GM12891 (cell line): Measurements from ENCODE around the gene USP12.
"Not testable (repeated sequence)": the region's sequence is repeated elsewhere in the genome, so short reads cannot be mapped to it uniquely, and the experiment has no call there.

Experiments used
- DNase-seq: peaks from one replicate; pipeline ENCODE4 v3.0.0; 2011; ENCODE audit warnings: low spot score; ENCODE audit not compliant: insufficient read length
- FAIRE-seq: peaks from 2 replicates; lab custom pipeline; 2011; peaks lifted over from hg19 to GRCh38; lab: Jason Lieb, UNC
- PAX5 ChIP-seq: IDR thresholded peaks from 2 replicates; pipeline ENCODE4 v1.6.1; 2011; ENCODE audit warnings: low read length, moderate library complexity, mild to moderate bottlenecking; ENCODE audit not compliant: insufficient read depth, severe bottlenecking
- POLR2A ChIP-seq: IDR thresholded peaks from 2 replicates; pipeline ENCODE4 v1.6.1; 2011; ENCODE audit warnings: low read depth, low read length, control low read depth
- POLR2AphosphoS5 ChIP-seq: IDR thresholded peaks from 2 replicates; pipeline ENCODE4 v1.6.1; 2011; ENCODE audit warnings: low read depth, low read length, control low read depth
- POU2F2 ChIP-seq: IDR thresholded peaks from 2 replicates; pipeline ENCODE4 v1.6.1; 2011; ENCODE audit warnings: low read depth, mild to moderate bottlenecking, control low read depth, low read length, moderate library complexity
- SPI1 ChIP-seq: IDR thresholded peaks from 2 replicates; pipeline ENCODE4 v1.6.1; 2011; ENCODE audit warnings: low read depth, low read length, control low read depth
- TAF1 ChIP-seq: IDR thresholded peaks from 2 replicates; pipeline ENCODE4 v1.6.1; 2011; ENCODE audit warnings: low read depth, low read length, control low read depth

The USP12 gene

DNA sequence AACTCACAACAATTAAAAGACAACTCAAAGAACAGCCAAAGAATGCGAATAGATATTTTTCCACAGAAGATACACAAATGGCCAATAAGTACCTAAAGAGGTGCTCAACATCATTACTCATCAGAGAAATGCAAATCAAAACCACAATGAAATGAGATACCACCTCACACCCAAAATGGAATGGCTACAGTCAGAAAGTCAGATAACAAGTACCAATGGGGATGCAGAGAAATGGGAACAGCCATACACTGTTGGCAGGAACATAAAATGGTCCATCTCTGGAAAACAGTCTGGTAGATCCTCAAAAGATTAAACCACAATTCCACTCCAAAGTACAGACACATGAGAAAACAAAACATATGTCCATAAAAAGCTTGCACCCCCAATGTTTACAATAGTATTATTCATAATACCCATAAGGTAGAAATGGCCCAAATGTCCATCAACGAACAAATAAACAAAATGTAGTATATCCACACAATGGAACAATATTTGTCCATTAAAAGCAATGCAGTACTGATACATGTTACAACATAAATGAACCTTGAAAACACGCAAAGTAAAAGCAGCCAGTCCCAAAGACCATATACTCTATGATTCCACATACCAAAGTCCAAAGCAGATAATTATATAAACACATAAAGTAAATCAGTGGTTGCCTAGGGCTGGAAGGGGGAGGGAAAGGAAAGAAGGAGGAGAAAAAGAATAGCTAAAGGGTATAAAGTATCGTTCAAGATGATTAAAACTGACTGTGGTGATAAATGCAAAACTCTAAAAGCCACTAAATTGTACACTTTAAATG is 19.6 kb downstream of the USP12 start:
- FAIRE-seq (peak; percentile 88), DNase-seq (no peak)
- TF ChIP-seq PAX5 = no peak
- TF ChIP-seq SPI1 = no peak
- TF ChIP-seq POLR2A = no peak
- no peak for TF ChIP-seq TAF1
- no peak; the same call in 1 of the 2 replicates for TF ChIP-seq POU2F2
- no peak for TF ChIP-seq POLR2AphosphoS5

DNA sequence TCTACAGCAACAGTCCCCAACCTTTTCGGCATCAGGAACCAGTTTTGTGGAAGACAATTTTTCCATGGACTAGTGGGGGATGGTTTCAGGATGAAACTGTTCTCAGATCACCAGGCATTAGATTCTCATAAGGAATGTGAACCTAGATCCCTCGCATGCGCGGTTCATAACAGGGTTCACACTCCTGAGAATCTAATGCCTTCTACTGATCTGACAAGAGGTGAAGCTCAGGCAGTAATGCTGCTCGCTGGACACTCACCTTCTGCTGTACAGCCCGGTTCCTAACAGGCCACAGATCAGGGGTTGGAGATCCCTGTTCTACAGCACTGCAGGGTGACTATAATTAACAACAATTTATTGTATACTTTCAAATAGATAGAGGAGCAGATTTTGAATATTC is 21.9 kb downstream of the USP12 start:
- TF ChIP-seq POLR2AphosphoS5 (no peak), POLR2A (no peak)
- no peak for DNase-seq
- FAIRE-seq = peak; percentile 60

- DNase-seq (no peak), FAIRE-seq (no peak)
- TF ChIP-seq PAX5 = no peak
- no peak for TF ChIP-seq SPI1
- TF ChIP-seq TAF1 = no peak
- TF ChIP-seq POU2F2 = no peak
Observed at GRCh38 chr13:27148900-27149299, 22.7 kb downstream of the USP12 start.

DNA sequence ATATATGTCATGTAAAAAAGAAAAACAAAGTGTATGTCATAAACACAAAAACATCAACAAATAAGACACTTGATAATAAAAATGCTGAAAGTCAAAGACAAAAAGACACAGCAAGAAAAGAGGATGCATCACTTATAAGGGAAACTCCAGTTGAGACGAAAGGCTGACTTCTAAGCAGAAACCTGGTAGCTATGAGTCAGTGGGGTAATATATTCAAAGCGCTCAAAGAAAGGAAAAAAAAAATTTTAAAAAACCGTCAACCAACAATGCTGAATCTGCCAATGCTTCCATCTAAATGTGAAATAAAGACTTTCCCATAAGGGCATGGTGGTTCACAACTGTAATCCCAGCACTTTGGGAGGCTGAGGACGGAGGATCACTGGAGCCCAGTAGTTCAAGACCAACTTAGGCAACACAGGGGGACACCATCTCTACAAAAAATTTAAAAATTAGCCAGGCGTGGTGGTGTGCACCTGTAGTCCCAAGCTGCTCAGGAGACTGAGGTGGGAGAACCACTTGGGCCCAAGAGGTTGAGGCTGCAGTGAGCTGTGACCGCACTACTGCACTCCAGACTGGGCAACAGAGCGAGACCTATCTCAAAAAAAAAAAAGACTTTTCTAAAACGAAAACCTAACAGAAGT is 24.0 kb downstream of the USP12 start:
- FAIRE-seq = peak; percentile 63
- TF ChIP-seq TAF1 (no peak), POLR2A (no peak), PAX5 (peak; percentile 92), POLR2AphosphoS5 (no peak), SPI1 (peak; percentile 37; the same call in 1 of the 2 replicates), POU2F2 (peak; percentile 53; the same call in 1 of the 2 replicates)

GRCh38 chr13:27141746-27142145 is 29.9 kb downstream of the USP12 start:
- FAIRE-seq = peak; percentile 77
- no peak for DNase-seq
- TF ChIP-seq SPI1 (no peak), TAF1 (no peak), POLR2A (no peak), PAX5 (no peak), POLR2AphosphoS5 (no peak), POU2F2 (no peak)

More for the DNA sequence above, 24.0 kb downstream of the USP12 start:
- peak; percentile 21 for DNase-seq

DNA sequence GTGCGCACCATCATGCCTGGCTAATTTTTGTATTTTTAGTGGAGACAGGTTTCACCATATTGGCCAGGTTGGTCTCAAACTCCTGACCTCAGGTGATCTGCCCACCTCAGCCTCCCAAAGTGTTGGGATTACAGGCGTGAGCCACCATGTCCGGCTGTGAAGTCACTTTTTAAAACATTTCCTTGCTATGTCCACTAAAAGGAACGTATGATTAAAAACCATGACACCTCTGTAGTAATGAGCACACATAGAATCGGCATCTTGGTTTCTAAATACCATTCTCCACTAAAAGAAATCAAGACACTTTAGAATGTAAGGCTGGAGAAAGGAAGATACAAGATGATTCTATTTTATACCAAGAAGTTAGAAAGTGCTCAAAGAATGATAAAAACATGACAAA is 30.5 kb downstream of the USP12 start:
- DNase-seq, FAIRE-seq: not testable (repeated sequence)

- FAIRE-seq (peak; percentile 33), DNase-seq (no peak)
- TF ChIP-seq PAX5 (no peak), TAF1 (no peak), POLR2AphosphoS5 (no peak), POLR2A (no peak), POU2F2 (no peak), SPI1 (no peak)
Observed at GRCh38 chr13:27140060-27140459, 31.6 kb downstream of the USP12 start.

DNA sequence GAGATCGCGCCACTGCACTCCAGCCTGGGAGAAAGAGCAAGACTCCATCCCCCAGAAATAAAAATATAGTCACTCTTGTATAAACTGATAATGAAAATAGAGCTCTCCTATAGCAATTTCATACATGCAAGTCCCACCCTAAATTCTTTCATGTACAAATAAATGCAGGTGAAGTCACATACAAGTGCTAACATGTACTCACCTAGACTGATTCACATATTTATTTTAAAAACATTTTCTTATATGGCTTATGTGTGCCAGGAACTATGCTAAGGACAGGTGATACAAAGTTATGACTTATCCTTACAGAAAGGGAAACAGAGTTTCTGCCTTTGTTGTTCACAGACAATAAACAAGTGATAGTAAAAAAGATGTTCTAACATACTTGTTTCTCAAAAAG is 32.0 kb downstream of the USP12 start:
- FAIRE-seq = no peak
- no peak for TF ChIP-seq POU2F2
- TF ChIP-seq SPI1 = no peak
- no peak for TF ChIP-seq TAF1
- no peak for TF ChIP-seq PAX5
- no peak for TF ChIP-seq POLR2A
- no peak for TF ChIP-seq POLR2AphosphoS5
- DNase-seq = no peak

DNA sequence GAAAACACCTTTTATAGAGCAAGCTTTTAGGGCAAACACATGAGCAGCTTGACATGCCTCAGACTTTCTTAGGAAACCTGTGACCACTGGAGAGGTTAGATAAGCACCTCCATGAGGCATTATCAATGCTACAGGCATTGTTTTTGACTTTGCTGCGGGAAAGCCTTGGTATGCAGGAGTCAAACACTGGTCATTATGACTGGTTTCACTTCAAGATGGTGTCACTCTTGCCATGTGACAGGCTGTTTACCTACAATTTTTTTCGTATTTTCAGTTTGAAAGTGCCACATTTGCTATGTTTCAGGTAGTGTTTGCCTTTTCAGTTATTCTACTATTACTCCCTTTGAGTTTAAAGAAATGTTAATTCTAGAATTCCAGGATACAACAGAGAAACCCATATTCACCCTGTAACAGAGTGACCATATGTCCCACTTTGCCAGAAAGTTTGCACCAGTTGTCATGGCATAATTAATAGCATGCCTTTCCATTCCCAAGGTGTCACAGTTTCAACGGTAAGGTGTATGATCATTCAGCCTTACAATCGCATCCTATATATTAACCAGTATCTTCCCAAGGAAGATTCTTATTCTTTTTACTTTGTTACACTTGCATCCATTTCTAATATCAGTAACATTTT is 33.0 kb downstream of the USP12 start:
- no peak for DNase-seq
- TF ChIP-seq POLR2AphosphoS5 = no peak
- no peak for TF ChIP-seq POLR2A
- no peak for TF ChIP-seq SPI1
- no peak for TF ChIP-seq PAX5
- no peak for TF ChIP-seq POU2F2
- TF ChIP-seq TAF1 = no peak
- no peak for FAIRE-seq

DNA sequence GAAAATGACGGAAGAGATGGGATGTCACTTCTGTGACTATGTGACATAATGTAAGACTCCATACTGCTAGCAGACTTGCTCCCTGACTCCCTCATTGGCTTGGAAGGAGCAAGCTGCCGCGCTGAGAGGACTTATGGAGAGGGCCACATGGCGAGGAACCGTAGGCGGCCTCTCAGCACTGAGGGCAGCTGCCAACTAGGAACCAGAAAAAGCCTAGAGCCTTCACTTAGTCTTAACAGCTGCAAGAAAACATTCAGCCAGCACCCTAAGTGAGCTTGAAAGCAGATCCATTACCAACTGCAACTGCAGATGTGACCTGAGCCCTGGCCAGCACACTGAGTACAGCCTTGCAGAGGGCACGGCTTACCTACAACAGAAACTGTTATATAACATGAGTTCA is 33.9 kb downstream of the USP12 start:
- FAIRE-seq (peak; percentile 26), DNase-seq (no peak)
- no peak for TF ChIP-seq POU2F2
- TF ChIP-seq POLR2A = no peak
- no peak for TF ChIP-seq SPI1
- TF ChIP-seq PAX5 = no peak
- TF ChIP-seq TAF1 = no peak
- TF ChIP-seq POLR2AphosphoS5 = no peak
